IPS-18c (cell line): ENCODE data around the gene COL6A1.

ENCODE experiments used
- H3K4me3 ChIP-seq: 2 replicates; pipeline ENCODE4 v1.7.0; 2013; ENCODE audit warnings: low read depth, mild to moderate bottlenecking, low read length, moderate library complexity; ENCODE audit not compliant: insufficient read depth
- H3K9me3 ChIP-seq: one replicate; pipeline ENCODE4 v1.6.1; 2013; ENCODE audit warnings: mild to moderate bottlenecking, low read length, moderate library complexity; ENCODE audit not compliant: control insufficient read depth, insufficient read depth

Gene COL6A1

DNA sequence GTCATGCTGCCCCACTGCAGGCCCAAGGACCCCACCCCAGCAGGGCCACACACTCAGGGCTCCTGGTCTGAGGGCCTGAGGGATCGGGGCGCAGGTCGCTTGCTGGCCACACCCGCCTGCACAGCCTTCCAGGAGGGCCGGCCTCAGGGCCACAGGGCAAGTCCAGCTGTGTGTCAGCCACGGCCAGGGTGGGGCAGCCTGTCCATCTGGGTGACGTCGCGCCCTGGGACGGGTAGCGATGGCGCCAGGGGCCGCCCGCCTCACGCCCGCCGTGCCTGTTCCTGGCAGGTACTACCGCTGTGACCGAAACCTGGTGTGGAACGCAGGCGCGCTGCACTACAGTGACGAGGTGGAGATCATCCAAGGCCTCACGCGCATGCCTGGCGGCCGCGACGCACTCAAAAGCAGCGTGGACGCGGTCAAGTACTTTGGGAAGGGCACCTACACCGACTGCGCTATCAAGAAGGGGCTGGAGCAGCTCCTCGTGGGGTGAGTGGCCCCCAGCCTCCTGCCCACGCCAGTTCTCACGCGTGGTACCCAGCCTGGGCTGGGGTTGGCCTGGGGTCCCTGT lies 2.5 kb downstream of the COL6A1 start:
- H3K9me3 ChIP-seq, result no peaks in the 10 kb centered on the region
- no peak overlapping the region for H3K4me3 ChIP-seq

- no peak overlapping the region for H3K4me3 ChIP-seq
These were observed 3.1 kb downstream of the COL6A1 start for GRCh38 chr21:45984584-45985095.

DNA sequence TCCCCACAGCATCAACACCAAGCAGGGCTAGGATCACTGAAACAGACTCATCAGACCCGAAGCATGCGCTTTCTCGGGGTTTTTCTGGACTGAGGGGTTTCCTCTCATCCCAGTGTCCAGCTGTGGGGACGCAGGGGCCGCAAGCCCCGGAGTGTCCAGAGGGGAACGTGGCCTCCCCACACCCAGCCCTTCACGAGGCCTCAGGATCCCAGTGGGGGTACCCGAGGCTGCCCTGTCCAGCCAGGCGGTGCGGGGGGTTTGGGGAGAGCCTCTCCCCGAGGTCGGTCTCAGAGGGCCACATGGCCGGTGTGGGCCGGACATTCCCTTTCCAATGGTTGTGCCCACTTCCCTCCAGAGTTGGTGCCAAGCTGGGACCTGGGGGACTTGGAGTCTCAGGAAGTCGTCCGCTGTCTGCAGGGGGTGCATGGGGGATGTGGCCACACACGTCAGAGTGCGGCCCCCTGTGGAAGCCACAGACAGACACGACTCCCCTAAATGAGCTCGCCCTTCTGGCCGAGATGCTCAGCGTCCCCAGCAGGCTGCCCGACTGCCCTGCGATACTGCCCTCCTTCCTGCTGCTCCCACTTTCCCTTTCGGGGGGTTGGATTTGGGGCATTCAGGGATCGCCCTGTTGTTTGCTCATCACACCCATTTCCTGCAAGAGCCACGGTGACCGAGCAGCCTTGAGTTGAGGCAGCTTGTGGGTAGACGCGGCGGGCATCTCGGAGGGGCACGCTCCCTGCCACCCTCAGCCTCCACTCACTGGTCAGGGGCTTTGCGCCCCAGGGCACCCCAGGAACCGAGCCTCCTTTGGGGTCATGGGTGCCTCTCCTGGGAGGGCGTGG lies 4.1 kb downstream of the COL6A1 start:
- no peak overlapping the region for H3K4me3 ChIP-seq
- no peaks in the 10 kb centered on the region for H3K9me3 ChIP-seq

More at GRCh38 chr21:45984584-45985095, 3.1 kb downstream of the COL6A1 start:
- H3K9me3 ChIP-seq, result no peaks in the 10 kb centered on the region

- peaks cover under 1% of the 10 kb centered on the region for H3K9me3 ChIP-seq
- H3K4me3 ChIP-seq, result no peak overlapping the region
These were observed 4.9 kb downstream of the COL6A1 start for GRCh38 chr21:45986316-45987051.

- H3K4me3 ChIP-seq, result no peak overlapping the region
- H3K9me3 ChIP-seq, result peaks cover 3% of the 10 kb centered on the region
These were observed 5.6 kb downstream of the COL6A1 start for GRCh38 chr21:45987121-45987711.

DNA sequence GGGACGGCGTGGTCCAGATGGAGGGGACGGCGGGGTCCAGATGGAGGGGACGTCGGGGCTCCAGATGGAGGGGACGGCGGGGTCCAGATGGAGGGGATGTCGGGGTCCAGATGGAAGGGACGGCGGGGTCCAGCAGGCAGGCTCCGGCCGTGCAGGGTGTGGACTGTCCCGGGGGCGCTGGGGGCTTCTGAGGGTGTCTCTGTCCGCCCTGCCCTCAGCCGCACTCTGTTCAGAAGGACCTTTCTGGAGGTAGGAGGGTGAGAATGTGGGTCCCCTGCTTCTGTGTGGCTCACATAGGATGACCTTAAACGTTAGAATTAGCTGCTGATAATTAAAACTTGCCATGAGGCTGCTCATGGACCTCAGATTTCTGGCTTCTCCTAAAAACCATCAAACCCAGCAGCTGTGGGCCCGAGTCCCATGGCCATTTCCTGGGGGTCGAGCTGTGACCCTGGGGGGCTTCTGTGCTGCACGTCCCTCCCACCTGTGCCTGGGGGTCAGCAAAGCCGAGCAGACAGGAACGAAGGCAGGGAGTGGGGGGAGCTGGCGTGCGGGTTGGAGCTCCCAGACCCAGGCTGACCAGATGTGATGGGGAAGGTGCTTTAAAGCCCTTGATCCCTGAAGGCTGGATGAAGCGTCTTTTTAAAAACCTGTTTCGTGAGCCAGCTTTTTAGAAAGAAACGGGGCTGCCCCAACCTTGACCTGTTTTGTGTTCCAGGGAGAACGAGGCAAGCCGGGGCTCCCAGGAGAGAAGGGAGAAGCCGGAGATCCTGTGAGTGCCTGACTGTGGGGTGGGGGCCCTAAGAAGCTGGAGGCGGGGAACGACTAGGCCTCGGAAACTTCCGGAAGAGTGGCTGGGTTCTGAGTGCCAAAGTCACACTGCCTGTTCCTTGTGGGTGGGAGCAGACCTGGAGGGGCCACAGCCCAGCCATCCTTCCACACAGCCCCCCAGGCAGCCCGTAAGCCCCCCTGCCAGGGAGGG lies 7.1 kb downstream of the COL6A1 start:
- Histone ChIP-seq H3K9me3 (peaks cover 3% of the 10 kb centered on the region), H3K4me3 (no peak overlapping the region)

DNA sequence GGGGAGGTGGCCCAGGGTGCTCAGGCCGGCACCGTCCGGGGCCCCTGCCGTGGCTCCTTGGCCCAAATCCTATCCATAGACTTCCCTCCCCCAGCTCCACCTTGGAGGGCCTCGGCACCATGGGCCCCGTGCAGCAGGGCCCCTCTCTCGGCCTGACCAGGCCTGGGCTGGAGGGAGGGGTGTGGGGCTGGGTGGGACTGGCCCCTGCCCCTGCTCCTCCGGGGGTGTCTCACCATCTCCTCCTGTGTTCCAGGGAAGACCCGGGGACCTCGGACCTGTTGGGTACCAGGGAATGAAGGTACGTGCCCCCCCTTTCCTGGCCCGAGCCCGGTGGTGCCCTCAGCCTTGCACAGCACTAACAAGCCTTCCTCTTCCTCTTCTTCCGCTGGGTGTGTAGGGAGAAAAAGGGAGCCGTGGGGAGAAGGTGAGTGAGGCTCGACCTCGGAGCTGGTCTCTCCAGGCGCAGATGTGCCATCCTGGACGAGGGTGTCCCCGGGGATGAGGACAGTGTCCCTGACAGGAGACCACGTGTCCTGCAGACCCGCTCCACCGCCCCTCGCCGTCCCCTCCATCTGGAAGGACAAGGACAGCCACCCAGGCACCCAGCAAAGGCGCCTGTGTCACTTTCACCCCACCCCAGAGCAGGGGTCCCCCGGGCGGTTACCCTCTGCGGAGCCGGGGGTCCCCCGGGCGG lies 7.9 kb downstream of the COL6A1 start:
- peaks cover 3% of the 10 kb centered on the region for H3K9me3 ChIP-seq

GRCh38 chr21:45990049-45990711 lies 8.6 kb downstream of the COL6A1 start:
- no peak overlapping the region for H3K4me3 ChIP-seq
- peaks cover 3% of the 10 kb centered on the region for H3K9me3 ChIP-seq

More for the DNA sequence above, 7.9 kb downstream of the COL6A1 start:
- H3K4me3 ChIP-seq, result no peak overlapping the region

DNA sequence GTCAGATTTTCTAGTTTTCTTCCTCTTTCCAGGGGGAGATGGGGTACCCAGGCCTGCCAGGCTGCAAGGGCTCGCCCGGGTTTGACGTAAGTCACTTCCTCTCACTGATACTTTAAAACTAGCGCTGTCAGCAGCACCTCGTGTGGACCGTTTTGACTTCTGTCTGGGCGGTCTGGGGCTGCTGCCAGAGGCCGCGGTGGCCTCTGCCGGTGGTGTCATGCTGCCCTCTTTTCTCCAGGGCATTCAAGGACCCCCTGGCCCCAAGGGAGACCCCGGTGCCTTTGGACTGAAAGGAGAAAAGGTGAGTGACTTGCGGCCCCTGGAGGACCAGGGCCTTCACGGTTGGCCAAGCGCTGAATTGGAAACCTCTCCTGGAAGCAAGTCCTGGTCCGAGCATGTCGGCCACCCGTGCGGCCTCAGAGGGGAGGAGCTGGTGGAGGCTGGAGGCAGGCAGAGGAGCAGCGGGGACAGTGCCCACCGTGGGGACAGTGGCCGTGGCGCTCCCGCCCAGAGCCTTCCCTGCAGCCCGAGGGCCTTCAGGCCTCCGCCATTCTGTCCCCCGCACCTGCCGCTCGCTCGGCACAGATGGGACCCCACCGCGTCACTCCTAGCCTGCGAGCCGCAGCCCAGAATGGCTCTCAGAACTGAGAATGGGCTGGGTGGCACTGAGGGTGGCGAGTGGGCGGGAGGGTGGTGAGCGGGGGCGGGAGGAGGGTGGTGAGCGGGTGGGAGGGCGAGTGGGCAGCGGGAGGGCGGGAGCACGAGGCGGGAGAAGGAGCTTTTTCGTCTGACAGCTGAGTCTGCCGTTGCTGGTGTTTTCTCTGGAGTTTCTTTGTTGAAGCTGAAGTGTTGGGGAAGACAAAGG lies 9.4 kb downstream of the COL6A1 start:
- H3K9me3 ChIP-seq, result peaks cover 3% of the 10 kb centered on the region
- no peak overlapping the region for H3K4me3 ChIP-seq

- Histone ChIP-seq H3K4me3 (no peak overlapping the region), H3K9me3 (peaks cover 3% of the 10 kb centered on the region)
These were observed 10.2 kb downstream of the COL6A1 start for GRCh38 chr21:45991606-45992300.

DNA sequence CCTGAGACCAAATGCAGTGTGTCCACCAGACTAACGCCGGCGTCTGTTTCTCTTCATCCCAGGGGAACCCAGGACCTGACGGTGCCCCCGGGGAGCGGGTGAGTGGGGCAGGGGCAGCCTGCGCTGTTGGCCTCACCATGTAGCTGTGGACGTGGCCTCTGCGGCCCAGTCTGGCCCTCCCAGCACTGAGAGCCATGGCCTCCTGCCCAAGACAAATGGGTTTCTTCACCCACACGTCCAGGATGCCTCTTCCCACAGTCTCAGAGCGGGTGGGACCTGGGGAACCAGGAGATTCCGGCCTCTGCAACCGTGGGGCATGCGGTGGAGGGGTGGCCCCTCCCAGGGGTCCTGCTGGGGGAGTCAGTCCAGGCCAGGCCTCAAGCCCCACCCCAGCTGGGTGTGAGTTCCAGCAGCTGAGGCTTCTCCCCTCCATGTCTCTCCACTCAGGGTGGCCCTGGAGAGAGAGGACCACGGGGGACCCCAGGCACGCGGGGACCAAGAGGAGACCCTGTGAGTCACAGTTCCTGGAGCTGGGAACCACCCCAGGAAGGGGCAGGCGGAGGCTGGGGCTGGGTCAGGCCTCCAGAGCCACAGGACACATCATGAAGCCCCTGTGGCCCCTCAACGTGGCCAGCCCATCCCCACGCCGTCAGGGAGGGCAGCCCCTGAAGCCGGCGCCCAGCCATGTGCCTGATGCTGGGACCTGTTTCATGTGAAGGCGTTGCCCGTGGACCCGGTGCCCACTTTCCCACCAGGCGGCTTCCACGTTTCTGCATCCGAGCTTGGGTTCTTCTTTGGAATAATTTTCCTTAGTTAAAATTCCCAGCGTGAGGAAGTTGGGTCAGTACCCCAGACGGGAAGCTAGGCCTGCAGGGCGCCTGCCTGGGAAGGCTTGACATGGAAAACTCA lies 11.0 kb downstream of the COL6A1 start:
- Histone ChIP-seq H3K9me3 (peaks cover 3% of the 10 kb centered on the region), H3K4me3 (no peak overlapping the region)

- no peak overlapping the region for H3K4me3 ChIP-seq
- peaks cover 3% of the 10 kb centered on the region for H3K9me3 ChIP-seq
These were observed 11.9 kb downstream of the COL6A1 start for GRCh38 chr21:45993210-45994085.
